H9 (cell line): ENCODE results near the gene EPHA2. TPM values are rescaled to one million over a fixed set of nuclear protein-coding genes. Genes with fewer than 3 reads are reported as not detected.

Source experiments
- DNase-seq: peaks from one replicate; pipeline ENCODE4 v3.0.0-alpha.2; 2017
- H2AFZ ChIP-seq: one replicate; pipeline ENCODE4 v1.6.1; 2013; ENCODE audit warnings: mild to moderate bottlenecking, low read length, control low read depth, moderate library complexity
- H2AK5ac ChIP-seq: 2 replicates; pipeline ENCODE4 v1.6.1; 2013; ENCODE audit warnings: low read length, control low read depth, mixed read lengths; ENCODE audit not compliant: insufficient read length
- H2BK120ac ChIP-seq: one replicate; pipeline ENCODE4 v1.6.1; 2013; ENCODE audit warnings: low read depth, mild to moderate bottlenecking, low read length, control low read depth, inconsistent platforms; ENCODE audit not compliant: poor library complexity, severe bottlenecking
- H2BK12ac ChIP-seq: 2 replicates; pipeline ENCODE4 v1.6.1; 2013; ENCODE audit warnings: low read length, control low read depth, mixed read lengths, low read depth; ENCODE audit not compliant: insufficient read length
- H2BK15ac ChIP-seq: 2 replicates; pipeline ENCODE4 v1.6.1; 2013; ENCODE audit warnings: low read depth, low read length, control low read depth
- H2BK20ac ChIP-seq: one replicate; pipeline ENCODE4 v1.6.1; 2013; ENCODE audit warnings: low read depth, mild to moderate bottlenecking, low read length, control low read depth, inconsistent platforms; ENCODE audit not compliant: poor library complexity, severe bottlenecking
- H2BK5ac ChIP-seq: 2 replicates; pipeline ENCODE4 v1.6.1; 2013; ENCODE audit warnings: low read length, control low read depth, mixed read lengths; ENCODE audit not compliant: insufficient read length
- H3K14ac ChIP-seq: 2 replicates; pipeline ENCODE4 v1.6.1; 2013; ENCODE audit warnings: low read length, control low read depth; ENCODE audit not compliant: insufficient read depth
- H3K18ac ChIP-seq: 2 replicates; pipeline ENCODE4 v1.6.1; 2013; ENCODE audit warnings: low read depth, mild to moderate bottlenecking, mixed read lengths, low read length, control low read depth; ENCODE audit not compliant: insufficient read length
- H3K23ac ChIP-seq: 2 replicates; pipeline ENCODE4 v1.6.1; 2013; ENCODE audit warnings: low read length, control low read depth, mixed read lengths, low read depth; ENCODE audit not compliant: insufficient read length
- H3K23me2 ChIP-seq: 2 replicates; pipeline ENCODE4 v1.6.1; 2013; ENCODE audit warnings: low read depth, mild to moderate bottlenecking, mixed read lengths, low read length, control low read depth; ENCODE audit not compliant: insufficient read length, poor library complexity, severe bottlenecking
- H3K27ac ChIP-seq: 2 replicates; pipeline ENCODE4 v1.5.1; 2013; ENCODE audit warnings: low read length, control low read depth, mixed read lengths, low read depth; ENCODE audit not compliant: insufficient read length
- H3K27me3 ChIP-seq: 2 replicates; pipeline ENCODE4 v1.6.1; 2013; ENCODE audit warnings: low read length, control low read depth, inconsistent platforms; ENCODE audit not compliant: insufficient read depth
- H3K4ac ChIP-seq: 2 replicates; pipeline ENCODE4 v1.6.1; 2013; ENCODE audit warnings: low read depth, mild to moderate bottlenecking, control low read depth, inconsistent platforms, low read length, moderate library complexity
- H3K4me1 ChIP-seq: 2 replicates; pipeline ENCODE4 v1.6.1; 2013; ENCODE audit warnings: low read length, control low read depth, inconsistent platforms; ENCODE audit not compliant: insufficient read depth
- H3K4me2 ChIP-seq: 2 replicates; pipeline ENCODE4 v1.6.1; 2013; ENCODE audit warnings: low read length, control low read depth, mixed read lengths; ENCODE audit not compliant: insufficient read length, insufficient read depth
- H3K56ac ChIP-seq: 2 replicates; pipeline ENCODE4 v1.6.1; 2013; ENCODE audit warnings: low read depth, mild to moderate bottlenecking, mixed read lengths, low read length, control low read depth; ENCODE audit not compliant: insufficient read length
- H3K79me1 ChIP-seq: 2 replicates; pipeline ENCODE4 v1.6.1; 2013; ENCODE audit warnings: low read depth, mild to moderate bottlenecking, moderate library complexity, low read length, control low read depth, inconsistent platforms; ENCODE audit not compliant: insufficient read depth, poor library complexity, severe bottlenecking
- H3K79me2 ChIP-seq: 2 replicates; pipeline ENCODE4 v1.6.1; 2013; ENCODE audit warnings: low read length, control low read depth, inconsistent platforms; ENCODE audit not compliant: insufficient read depth
- H3K9ac ChIP-seq: 2 replicates; pipeline ENCODE4 v1.6.1; 2013; ENCODE audit warnings: low read length, control low read depth, mixed read lengths; ENCODE audit not compliant: insufficient read length; ENCODE audit errors: extremely low read depth
- H3K9me3 ChIP-seq: one replicate; pipeline ENCODE4 v1.6.1; 2013; ENCODE audit warnings: low read depth, low read length, inconsistent platforms; ENCODE audit not compliant: control insufficient read depth
- H3T11ph ChIP-seq: one replicate; pipeline ENCODE4 v1.6.1; 2013; ENCODE audit warnings: mild to moderate bottlenecking, low read length, control low read depth, inconsistent platforms
- H4K20me1 ChIP-seq: one replicate; pipeline ENCODE4 v1.6.1; 2013; ENCODE audit not compliant: control insufficient read depth, insufficient read length, insufficient read depth
- H4K5ac ChIP-seq: 2 replicates; pipeline ENCODE4 v1.6.1; 2013; ENCODE audit warnings: low read depth, mild to moderate bottlenecking, mixed read lengths, low read length, control low read depth; ENCODE audit not compliant: insufficient read length
- H4K8ac ChIP-seq: replicated peaks from 2 replicates; pipeline ENCODE4 v1.6.1; 2013; ENCODE audit warnings: low read length, control low read depth, mixed read lengths, low read depth; ENCODE audit not compliant: insufficient read length
- H4K91ac ChIP-seq: 2 replicates; pipeline ENCODE4 v1.6.1; 2013; ENCODE audit warnings: low read depth, mild to moderate bottlenecking, moderate library complexity, mixed read lengths, low read length, control low read depth; ENCODE audit not compliant: insufficient read length
- H3K27ac Mint-ChIP-seq, 3 experiments: 2 replicates in 2 of 3; 3 replicates in 1 of 3; pipeline ENCODE4 v1.8.0; 2020 to 2021; ENCODE audit warnings: mixed read lengths in 3 of 3, mild to moderate bottlenecking in 1 of 3, moderate library complexity in 1 of 3
- H3K27me3 Mint-ChIP-seq: 2 replicates; pipeline ENCODE4 v1.8.0; 2021; ENCODE audit warnings: low read depth, mild to moderate bottlenecking, moderate library complexity, mixed read lengths
- H3K36me3 Mint-ChIP-seq, 3 experiments: 2 replicates in 2 of 3; 3 replicates in 1 of 3; pipeline ENCODE4 v1.8.0; 2020 to 2021; ENCODE audit warnings: low read depth in 3 of 3, mixed read lengths in 3 of 3; ENCODE audit not compliant: insufficient read depth in 1 of 3
- H3K4me1 Mint-ChIP-seq, 2 experiments: 2 replicates each; pipeline ENCODE4 v1.8.0; 2020; ENCODE audit warnings: mixed read lengths in 2 of 2
- H3K4me3 Mint-ChIP-seq, 2 experiments: 2 replicates in 1 of 2; 3 replicates in 1 of 2; pipeline ENCODE4 v1.8.0; 2020 to 2021; ENCODE audit warnings: mild to moderate bottlenecking in 2 of 2, mixed read lengths in 2 of 2, moderate library complexity in 1 of 2
- H3K9me3 Mint-ChIP-seq, 2 experiments: 2 replicates in 1 of 2; 3 replicates in 1 of 2; pipeline ENCODE4 v1.8.0; 2020; ENCODE audit warnings: mild to moderate bottlenecking in 2 of 2, mixed read lengths in 2 of 2, moderate library complexity in 1 of 2
- CTCF ChIP-seq: fragments of 200-600 bp; sonication (generic); conservative IDR thresholded peaks from 3 replicates; pipeline ENCODE4 v1.8.0; 2021; ENCODE audit warnings: antibody characterized with exemption, mild to moderate bottlenecking
- WGBS: extraction: QIAGEN DNeasy Blood & Tissue Kit; methylation state at CpG from one replicate; pipeline ENCODE4 v1.1.7; 2013; ENCODE audit warnings: missing lambda C conversion rate, low lambda C conversion rate, mixed read lengths; ENCODE audit not compliant: insufficient read length; ENCODE audit errors: extremely low coverage; 5-methylcytosine and 5-hydroxymethylcytosine counted together
- total RNA-seq: library from RNA; stranded (reverse); gene quantifications from 2 replicates; pipeline ENCODE4 v1.2.1, GENCODE V29; 2021

Gene EPHA2
- total RNA-seq, 1 experiment from 2014 or later = 33.1 TPM

DNA sequence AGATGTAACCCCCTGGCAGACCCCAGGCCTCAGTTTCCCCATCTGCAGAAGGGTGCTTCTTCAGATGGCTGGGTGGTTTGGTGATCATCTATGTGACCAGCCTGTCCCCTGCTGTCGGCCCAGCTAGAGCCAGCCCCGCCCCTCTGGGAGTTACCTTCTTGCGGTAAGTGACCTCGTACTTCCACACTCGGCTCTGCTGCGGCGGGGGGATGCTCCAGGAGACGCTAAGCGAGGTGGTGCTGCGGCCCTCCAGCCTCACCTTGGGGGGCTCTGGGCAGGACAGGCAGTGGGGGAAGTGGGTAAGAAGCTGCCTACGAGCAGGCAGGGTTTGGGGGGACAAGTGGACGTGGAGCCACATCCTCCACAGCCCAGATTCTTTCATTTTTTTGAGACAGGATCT lies 20.4 kb downstream of the EPHA2 start:
- H2AK5ac ChIP-seq = no peak overlapping the region
- H3K4ac ChIP-seq = no peak overlapping the region
- H3K23me2 ChIP-seq = no peaks in the 10 kb centered on the region
- no peaks in the 10 kb centered on the region for H3K27me3 ChIP-seq
- H3K27ac Mint-ChIP-seq = no peak overlapping the region; a peak in 1 of 7 replicates
- peaks cover 31 to 77% (median 46%) of the 10 kb centered on the region in 3 experiments; a peak in 6 of 7 replicates for H3K36me3 Mint-ChIP-seq
- no peak overlapping the region for H3K27ac ChIP-seq
- no peak overlapping the region for H2AFZ ChIP-seq
- no peak overlapping the region for H3T11ph ChIP-seq
- peaks cover 10 to 11% of the 10 kb centered on the region in 2 experiments for H3K4me1 Mint-ChIP-seq
- no peak overlapping the region for H3K23ac ChIP-seq
- no peaks in the 10 kb centered on the region for H3K27me3 Mint-ChIP-seq
- H2BK5ac ChIP-seq = no peak overlapping the region
- no peak overlapping the region for H4K8ac ChIP-seq
- no peaks in the 10 kb centered on the region for H3K9me3 ChIP-seq
- H3K4me3 Mint-ChIP-seq = no peak overlapping the region
- DNase-seq = no peak
- H3K4me1 ChIP-seq = no peaks in the 10 kb centered on the region
- no peak overlapping the region for H3K14ac ChIP-seq
- no peak overlapping the region for H2BK12ac ChIP-seq
- H3K18ac ChIP-seq = no peak overlapping the region
- H3K56ac ChIP-seq = no peak overlapping the region
- no peak overlapping the region for H2BK20ac ChIP-seq
- H3K79me1 ChIP-seq = peaks cover 5% of the 10 kb centered on the region
- no peak overlapping the region for H4K5ac ChIP-seq
- H4K91ac ChIP-seq = no peak overlapping the region
- no peak overlapping the region for H3K9ac ChIP-seq
- H3K9me3 Mint-ChIP-seq = no peaks in the 10 kb centered on the region
- no peak overlapping the region for H2BK120ac ChIP-seq
- TF ChIP-seq CTCF = no peak
- H4K20me1 ChIP-seq = no peaks in the 10 kb centered on the region
- H2BK15ac ChIP-seq = no peak overlapping the region
- no peaks in the 10 kb centered on the region; the same call in 1 of the 2 replicates for H3K79me2 ChIP-seq
- H3K4me2 ChIP-seq = no peak overlapping the region
- whole genome bisulfite sequencing = no CpG with 5 or more reads among the region's 12 CpGs
